HCT116 (cell line): Measurements from ENCODE around the gene C19orf44. TPM values are rescaled to one million over a fixed set of nuclear protein-coding genes. Genes with fewer than 3 reads are reported as not detected.

Experiments used
- ATAC-seq: fragments of 200-7000 bp; cut with Tn5 transposase; 2 replicates; pipeline ENCODE4 v1.9.1; 2020; ENCODE audit warnings: mild to moderate bottlenecking, moderate library complexity
- BruUV-seq: library from RNA; stranded (reverse); fragments of 400-500 nt; replicated peaks from 2 replicates; lab custom pipeline; 2021; lab: Mats Ljungman, UMichigan
- CTCF ChIA-PET: fragments of 300-600 bp; sonication (Branson Sonifier 250); formaldehyde crosslinking; loops from one replicate; lab custom pipeline; 2021; ENCODE audit warnings: antibody characterized with exemption; lab: Charles Lee
- POLR2A ChIA-PET: fragments of 300-600, 350-600 bp; sonication (Branson Sonifier 250); formaldehyde crosslinking; loops from one replicate; lab custom pipeline; 2021; ENCODE audit warnings: antibody characterized with exemption; lab: Charles Lee
- RAD21 ChIA-PET, 2 experiments: fragments of 300-600 bp; sonication (Branson Sonifier 250); formaldehyde crosslinking; loops; one replicate each; lab custom pipeline; 2023; ENCODE audit warnings: low total read pairs in 2 of 2; ENCODE audit not compliant: uncharacterized antibody in 2 of 2, unreplicated experiment in 2 of 2, low non-redundant PET in 1 of 2; lab: Charles Lee
- DNase-seq: peaks from one replicate; pipeline ENCODE4 v3.0.0-alpha.2; 2010; ENCODE audit warnings: low read depth, low spot score
- H2AFZ ChIP-seq: fragments of 200-600 bp; shearing (Covaris generic), sonication (generic); 2 replicates; pipeline ENCODE4 v1.6.1; 2017; ENCODE audit warnings: low read depth, mixed run types, mixed read lengths, antibody characterized with exemption, low read length; ENCODE audit not compliant: poor library complexity, severe bottlenecking
- H3K27ac ChIP-seq: 2 replicates; pipeline ENCODE4 v1.5.1; 2012; ENCODE audit warnings: low read depth, low read length
- H3K27me3 ChIP-seq: fragments of 200-600 bp; sonication (generic); 2 replicates; pipeline ENCODE4 v1.6.1; 2016; ENCODE audit warnings: mixed run types, low read length, mixed read lengths; ENCODE audit not compliant: insufficient read depth
- H3K36me3 ChIP-seq, 2 experiments: fragments of 200-500 bp in 1 of 2; fragments of 200-600 bp in 1 of 2; sonication (Bioruptor generic) in 1 of 2; sonication (generic) in 1 of 2; 2 replicates each; pipeline versions ENCODE4 v1.5.1 to v1.6.1; 2014 to 2016; ENCODE audit warnings: low read length in 2 of 2, inconsistent platforms in 1 of 2, mixed read lengths in 1 of 2, mixed run types in 1 of 2; ENCODE audit not compliant: insufficient read depth in 2 of 2, control insufficient read depth in 1 of 2
- H3K4me1 ChIP-seq, 2 experiments: fragments of 200-600 bp in 1 of 2; sonication (generic) in 1 of 2; 2 replicates each; pipeline versions ENCODE4 v1.5.1 to v1.6.1; 2012 to 2017; ENCODE audit warnings: low read length in 2 of 2, inconsistent platforms in 1 of 2, mild to moderate bottlenecking in 1 of 2, mixed read lengths in 1 of 2, mixed run types in 1 of 2, moderate library complexity in 1 of 2; ENCODE audit not compliant: insufficient read depth in 2 of 2, control insufficient read depth in 1 of 2
- H3K4me2 ChIP-seq: fragments of 200-600 bp; sonication (generic); 2 replicates; pipeline ENCODE4 v1.6.1; 2017; ENCODE audit warnings: mixed run types, low read length, mixed read lengths
- H3K4me3 ChIP-seq, 2 experiments: fragments of 200-600 bp in 1 of 2; sonication (generic) in 1 of 2; replicated peaks in 1 of 2; 2 replicates each; pipeline ENCODE4 v1.5.1; 2011 to 2016; ENCODE audit warnings: low read length in 2 of 2, control low read depth in 1 of 2, low read depth in 1 of 2, mild to moderate bottlenecking in 1 of 2, mixed read lengths in 1 of 2, mixed run types in 1 of 2
- H3K79me2 ChIP-seq: fragments of 200-600 bp; sonication (generic); 2 replicates; pipeline ENCODE4 v1.6.1; 2017; ENCODE audit warnings: mild to moderate bottlenecking, mixed run types, low read length, moderate library complexity, mixed read lengths; ENCODE audit not compliant: insufficient read depth
- H3K9ac ChIP-seq: fragments of 200-600 bp; sonication (generic); 2 replicates; pipeline ENCODE4 v1.6.1; 2016; ENCODE audit warnings: low read length, mixed read lengths
- H3K9me2 ChIP-seq: fragments of 200-600 bp; sonication (generic), shearing (Covaris generic); 2 replicates; pipeline ENCODE4 v1.6.1; 2017; ENCODE audit warnings: mixed run types, mild to moderate bottlenecking, moderate library complexity; ENCODE audit not compliant: insufficient read depth
- H3K9me3 ChIP-seq, 2 experiments: fragments of 200-500 bp in 1 of 2; fragments of 200-600 bp in 1 of 2; sonication (Bioruptor generic) in 1 of 2; sonication (generic) in 1 of 2; 2 replicates each; pipeline ENCODE4 v1.6.1; 2014 to 2017; ENCODE audit warnings: low read length in 2 of 2, mixed read lengths in 2 of 2, inconsistent platforms in 1 of 2, low read depth in 1 of 2, mild to moderate bottlenecking in 1 of 2, mixed run types in 1 of 2, moderate library complexity in 1 of 2; ENCODE audit not compliant: control insufficient read depth in 1 of 2, insufficient read depth in 1 of 2
- H4K20me1 ChIP-seq: fragments of 200-600 bp; sonication (generic), shearing (Covaris generic); 2 replicates; pipeline ENCODE4 v1.6.1; 2017; ENCODE audit warnings: mixed run types, mild to moderate bottlenecking, moderate library complexity; ENCODE audit not compliant: insufficient read depth
- CBX3 ChIP-seq: IDR thresholded peaks from 2 replicates; pipeline ENCODE4 v1.6.1; 2012; ENCODE audit warnings: low read depth
- CTCF ChIP-seq, 3 experiments: fragments of 200-600 bp in 1 of 3; sonication (generic) in 1 of 3; IDR thresholded peaks in 2 of 3; conservative IDR thresholded peaks in 1 of 3; 2 replicates each; pipeline ENCODE4 v1.5.1; 2012 to 2017; ENCODE audit warnings: low read depth in 2 of 3, low read length in 2 of 3, antibody characterized with exemption in 1 of 3, borderline replicate concordance in 1 of 3, control low read depth in 1 of 3, mild to moderate bottlenecking in 1 of 3, mixed read lengths in 1 of 3, mixed run types in 1 of 3, moderate library complexity in 1 of 3; ENCODE audit not compliant: insufficient read depth in 1 of 3
- EGR1 ChIP-seq: IDR thresholded peaks from 2 replicates; pipeline ENCODE4 v1.6.1; 2012; ENCODE audit warnings: low read depth
- EZH2 ChIP-seq: fragments of 200-600 bp; sonication (generic); IDR thresholded peaks from 2 replicates; pipeline ENCODE4 v1.6.1; 2017; ENCODE audit warnings: antibody characterized with exemption, mixed run types
- EZH2phosphoT487 ChIP-seq: fragments of 200-600 bp; IDR thresholded peaks from 2 replicates; pipeline ENCODE4 v1.6.1; 2018; ENCODE audit warnings: antibody characterized with exemption, borderline replicate concordance
- JUND ChIP-seq: IDR thresholded peaks from 2 replicates; pipeline ENCODE4 v1.6.1; 2012
- POLR2A ChIP-seq: IDR thresholded peaks from 2 replicates; pipeline ENCODE4 v1.7.0; 2011; ENCODE audit warnings: borderline replicate concordance; ENCODE audit not compliant: insufficient read depth, insufficient read length; ENCODE audit errors: extremely low read depth
- POLR2AphosphoS5 ChIP-seq: IDR thresholded peaks from 2 replicates; pipeline ENCODE4 v1.6.1; 2011; ENCODE audit warnings: mild to moderate bottlenecking, low read depth, low read length, moderate library complexity
- SIN3A ChIP-seq: IDR thresholded peaks from 2 replicates; pipeline ENCODE4 v1.6.1; 2012; ENCODE audit warnings: low read depth
- SRF ChIP-seq: IDR thresholded peaks from 2 replicates; pipeline ENCODE4 v1.6.1; 2012; ENCODE audit warnings: low read depth
- TCF7L2 ChIP-seq: IDR thresholded peaks from 2 replicates; pipeline ENCODE4 v1.7.0; 2011; ENCODE audit warnings: borderline replicate concordance, inconsistent platforms; ENCODE audit not compliant: insufficient read depth, insufficient read length; ENCODE audit errors: extremely low read depth
- ZNF274 ChIP-seq: fragments of 200-500 bp; sonication (Bioruptor generic); IDR thresholded peaks from 2 replicates; pipeline ENCODE4 v1.6.1; 2014; ENCODE audit warnings: mild to moderate bottlenecking, low read depth, low read length, inconsistent platforms
- intact Hi-C: fragments of 100-400 bp; cut with micrococcal nuclease; formaldehyde crosslinking; loops from 2 replicates; pipeline ENCODE4 v1.10.0; 2022
- total RNA-seq: library from RNA; stranded (reverse); gene quantifications from one replicate; pipeline ENCODE4 v1.2.1, GENCODE V29; 2021; ENCODE audit not compliant: unreplicated experiment
- TF ChIP-seq, protein P1 (sequence below): IDR thresholded peaks from 2 replicates; pipeline ENCODE4 v1.6.1; 2011; ENCODE audit warnings: mild to moderate bottlenecking, low read length, moderate library complexity; ENCODE audit not compliant: insufficient replicate concordance; ENCODE audit errors: extremely low read depth
- TF ChIP-seq, protein P2 (sequence below): IDR thresholded peaks from 2 replicates; pipeline ENCODE4 v1.6.1; 2012

C19orf44 gene
- total RNA-seq, 1 experiment from 2014 or later: 6.8 TPM

GRCh38 chr19:16458391-16459341 lies 37.5 kb upstream of the C19orf44 start:
- Histone ChIP-seq H3K4me2 (no peak overlapping the region), H3K4me1 (peaks cover 18 to 41% of the 10 kb centered on the region in 2 experiments), H3K9ac (no peak overlapping the region), H3K9me3 (no peaks in the 10 kb centered on the region), H2AFZ (no peak overlapping the region), H3K27ac (no peak overlapping the region), H3K36me3 (no peaks in the 10 kb centered on the region), H3K79me2 (peaks cover 88% of the 10 kb centered on the region), H3K9me2 (no peaks in the 10 kb centered on the region), H3K27me3 (no peaks in the 10 kb centered on the region), H4K20me1 (0 out of 2 replicates have a peak, but pooled peaks cover 5% of the 10 kb centered on the region), H3K4me3 (no peak overlapping the region)
- TF ChIP-seq SIN3A (no peak), POLR2A (no peak), TCF7L2 (no peak), EZH2phosphoT487 (no peak)
- ChIA-PET CTCF (no interaction called here), POLR2A (no interaction called here), RAD21 (no interaction called here)
- no peak for DNase-seq
- ATAC-seq: no peak
- no TSS peak for BruUV-seq
- intact Hi-C loops: no loop called here

DNA sequence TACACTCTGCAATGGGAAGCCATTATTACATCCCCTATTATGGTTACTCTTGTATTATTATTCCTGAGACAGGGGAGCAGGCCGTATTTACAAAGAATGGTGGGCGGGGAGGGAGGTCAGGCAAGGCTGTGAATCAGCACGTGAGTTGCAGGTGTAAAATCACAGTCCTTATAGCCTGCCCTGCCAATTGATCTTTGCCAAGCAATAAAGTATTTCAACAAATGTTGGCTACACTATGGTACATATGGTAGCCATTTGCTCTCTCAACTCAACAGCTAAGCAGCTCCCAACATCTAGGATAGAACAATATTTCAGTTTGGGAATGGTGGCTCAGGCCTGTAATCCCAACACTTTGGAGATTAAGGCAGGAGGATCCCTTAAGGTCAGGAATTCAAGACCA lies 36.5 kb upstream of the C19orf44 start:
- ATAC-seq: no peak
- CTCF ChIA-PET: no interaction called here
- TF ChIP-seq CBX3: no peak
- no peak for TF ChIP-seq EGR1
- no peak for TF ChIP-seq SIN3A
- no peak for TF ChIP-seq CTCF (IDR thresholded peaks at IDR 0.05 in 2 of 3, conservative IDR thresholded peaks at IDR 0.05 in 1 of 3; ENCODE audit: borderline replicate concordance in 1 of 3, insufficient read depth in 1 of 3, low read depth in 2 of 3, low read length in 2 of 3)
- TF ChIP-seq JUND: no peak
- TF ChIP-seq, protein P1, sequence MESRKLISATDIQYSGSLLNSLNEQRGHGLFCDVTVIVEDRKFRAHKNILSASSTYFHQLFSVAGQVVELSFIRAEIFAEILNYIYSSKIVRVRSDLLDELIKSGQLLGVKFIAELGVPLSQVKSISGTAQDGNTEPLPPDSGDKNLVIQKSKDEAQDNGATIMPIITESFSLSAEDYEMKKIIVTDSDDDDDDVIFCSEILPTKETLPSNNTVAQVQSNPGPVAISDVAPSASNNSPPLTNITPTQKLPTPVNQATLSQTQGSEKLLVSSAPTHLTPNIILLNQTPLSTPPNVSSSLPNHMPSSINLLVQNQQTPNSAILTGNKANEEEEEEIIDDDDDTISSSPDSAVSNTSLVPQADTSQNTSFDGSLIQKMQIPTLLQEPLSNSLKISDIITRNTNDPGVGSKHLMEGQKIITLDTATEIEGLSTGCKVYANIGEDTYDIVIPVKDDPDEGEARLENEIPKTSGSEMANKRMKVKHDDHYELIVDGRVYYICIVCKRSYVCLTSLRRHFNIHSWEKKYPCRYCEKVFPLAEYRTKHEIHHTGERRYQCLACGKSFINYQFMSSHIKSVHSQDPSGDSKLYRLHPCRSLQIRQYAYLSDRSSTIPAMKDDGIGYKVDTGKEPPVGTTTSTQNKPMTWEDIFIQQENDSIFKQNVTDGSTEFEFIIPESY: no peak
- no peak for TF ChIP-seq ZNF274
- TF ChIP-seq, protein P2, sequence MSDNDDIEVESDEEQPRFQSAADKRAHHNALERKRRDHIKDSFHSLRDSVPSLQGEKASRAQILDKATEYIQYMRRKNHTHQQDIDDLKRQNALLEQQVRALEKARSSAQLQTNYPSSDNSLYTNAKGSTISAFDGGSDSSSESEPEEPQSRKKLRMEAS: no peak
- no peak for TF ChIP-seq POLR2AphosphoS5
- no peak for TF ChIP-seq SRF
- no peak for TF ChIP-seq EZH2
- no peak for TF ChIP-seq POLR2A
- no peak for TF ChIP-seq TCF7L2

More for the DNA sequence above, 36.5 kb upstream of the C19orf44 start:
- no peak overlapping the region for H3K9ac ChIP-seq
- H3K9me2 ChIP-seq: no peaks in the 10 kb centered on the region
- intact Hi-C loops: no loop called here
- ChIA-PET POLR2A (no interaction called here), RAD21 (no interaction called here)
- no TSS peak for BruUV-seq
- H4K20me1 ChIP-seq: 0 out of 2 replicates have a peak, but pooled peaks cover 5% of the 10 kb centered on the region
- no peaks in the 10 kb centered on the region for H3K27me3 ChIP-seq
- no peak overlapping the region for H3K4me2 ChIP-seq
- no peak for DNase-seq
- peaks cover 92% of the 10 kb centered on the region for H3K79me2 ChIP-seq
- H3K4me1 ChIP-seq: peaks cover 22 to 43% of the 10 kb centered on the region in 2 experiments
- no peak overlapping the region for H2AFZ ChIP-seq
- H3K36me3 ChIP-seq: no peaks in the 10 kb centered on the region
- H3K9me3 ChIP-seq: no peaks in the 10 kb centered on the region
- H3K27ac ChIP-seq: no peak overlapping the region
- H3K4me3 ChIP-seq: no peak overlapping the region
